Activated T-helper 1 cell treated with anti-CD3 and anti-CD28 coated beads, Interleukin-2, amount 50 U/mL, for 16 hours (primary cell): ENCODE results near the gene SCAPER.

Source experiments
- DNase-seq, 2 donors: peaks; one replicate each; pipeline ENCODE4 v3.0.0-alpha.2; 2020; ENCODE audit warnings: low read depth in 1 of 2, low spot score in 1 of 2

The SCAPER gene

DNA sequence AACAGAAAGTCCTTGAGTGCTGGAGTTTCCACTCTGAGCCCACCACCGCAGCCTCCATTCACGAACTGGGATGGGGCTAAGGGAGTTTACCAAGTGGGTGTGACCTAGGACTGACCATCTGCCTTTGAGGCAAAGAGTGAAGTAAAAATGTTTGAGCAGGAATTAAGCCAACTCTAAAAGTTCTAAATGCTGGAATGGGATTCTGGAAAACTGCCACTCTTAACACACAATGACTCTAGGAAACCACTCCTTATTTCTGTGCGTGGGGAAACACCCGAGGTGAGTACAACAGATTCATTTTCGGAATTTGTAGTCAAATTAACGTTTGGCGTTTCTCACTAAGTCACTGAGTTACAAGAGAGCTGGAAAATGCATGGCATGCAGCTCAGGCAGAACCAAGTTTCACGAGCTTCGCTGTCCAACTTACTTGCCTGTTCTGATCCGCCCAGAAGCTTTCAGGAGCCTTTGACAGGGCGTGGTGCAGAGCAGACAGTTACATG lies 537.0 kb downstream of the SCAPER start:
- no peak for DNase-seq

DNA sequence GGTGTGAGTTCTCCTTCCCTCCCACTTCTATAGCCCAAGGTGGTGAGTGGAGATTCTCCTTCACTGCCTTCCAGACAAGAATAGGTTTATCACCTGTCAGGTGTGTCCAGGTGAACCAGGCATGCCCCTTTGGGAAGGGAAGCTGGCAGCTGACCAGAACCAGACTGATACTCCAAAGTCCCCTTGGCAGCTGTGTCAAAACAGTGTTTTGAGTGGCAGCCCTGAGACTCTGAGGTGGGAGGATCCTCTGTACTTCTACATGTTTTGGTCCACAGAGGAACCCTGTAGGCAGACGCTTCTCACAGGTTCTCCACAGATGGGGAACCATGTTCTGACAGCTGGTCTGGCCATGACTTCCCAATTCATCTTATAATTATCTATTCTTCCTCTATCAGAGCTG lies 538.4 kb downstream of the SCAPER start:
- DNase-seq: no peak

DNA sequence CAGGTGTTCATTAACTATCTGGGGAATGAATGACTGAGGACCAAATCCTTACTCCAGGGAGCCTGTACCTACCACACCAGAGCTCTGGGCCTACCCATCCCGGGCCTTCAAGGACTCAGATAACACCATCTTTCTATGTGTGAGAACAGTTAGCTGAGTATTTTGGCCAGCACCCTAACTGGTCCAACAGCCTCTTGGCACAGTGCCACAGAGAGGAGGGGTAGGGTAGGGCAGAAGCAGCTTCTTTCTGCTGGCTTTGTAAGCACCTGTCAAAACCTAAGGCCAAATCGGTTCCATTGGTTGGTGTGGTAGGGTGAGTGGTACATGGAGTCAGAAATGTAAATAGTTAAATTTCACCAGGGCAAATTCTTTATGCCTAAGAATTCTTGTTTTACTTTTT lies 541.9 kb downstream of the SCAPER start:
- no peak for DNase-seq

DNA sequence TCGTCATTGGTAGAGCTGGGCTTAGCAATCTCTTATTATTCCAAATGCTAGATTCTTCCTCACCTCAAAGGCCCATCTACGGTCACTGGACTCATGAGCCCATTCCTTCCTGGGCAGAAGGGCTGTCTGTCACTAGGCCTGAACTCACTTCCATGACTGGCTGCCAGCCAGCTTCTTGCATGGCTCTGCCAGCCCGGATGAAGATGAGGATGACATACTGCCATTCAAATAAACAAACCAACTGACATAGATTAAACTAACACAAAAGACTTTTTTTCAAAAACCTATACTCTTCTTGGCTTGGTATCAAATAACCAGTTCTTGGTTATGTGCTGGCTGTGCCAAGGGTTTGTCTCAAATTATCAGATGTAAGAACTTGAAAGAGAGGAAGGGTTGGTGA lies 544.7 kb downstream of the SCAPER start:
- no peak for DNase-seq

DNA sequence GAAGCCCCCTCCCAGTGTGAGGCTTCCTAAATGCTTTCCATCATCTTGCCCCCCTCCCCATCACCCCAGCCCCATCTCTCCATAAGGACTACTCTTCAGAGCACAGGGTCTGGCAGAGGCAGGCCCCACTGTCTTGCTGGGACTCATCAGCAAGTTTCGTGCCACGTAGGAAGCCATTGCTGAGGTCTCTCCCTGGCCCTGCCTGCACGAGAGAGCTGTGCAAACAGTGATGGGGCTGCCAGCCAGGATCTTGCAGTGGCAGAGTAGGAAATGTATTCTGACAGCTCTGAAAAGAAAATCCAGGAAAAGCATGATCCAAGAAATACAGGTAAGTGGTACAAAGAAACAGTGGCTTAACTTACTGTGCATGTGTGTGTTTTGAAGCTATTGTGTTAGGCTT lies 546.0 kb downstream of the SCAPER start:
- no peak for DNase-seq

DNA sequence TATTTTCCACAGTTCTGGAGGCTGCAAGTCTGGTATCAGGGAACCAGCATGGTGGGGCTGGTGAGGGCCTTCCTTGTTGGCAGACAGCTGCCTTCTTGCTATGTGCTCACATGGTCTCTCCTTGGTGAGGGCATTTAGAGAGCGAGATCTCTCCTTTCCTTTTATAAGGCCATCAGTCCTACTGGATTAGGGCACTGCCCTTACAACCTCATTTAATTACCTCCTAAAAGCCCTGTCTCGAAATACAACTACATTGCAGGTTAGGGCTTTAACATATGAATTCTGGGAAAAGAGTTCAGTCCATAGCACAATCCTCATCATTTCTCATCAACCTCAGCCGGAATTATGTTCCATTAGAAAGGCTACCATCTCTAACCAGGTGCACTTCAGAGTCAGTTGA lies 546.7 kb downstream of the SCAPER start:
- no peak for DNase-seq

DNA sequence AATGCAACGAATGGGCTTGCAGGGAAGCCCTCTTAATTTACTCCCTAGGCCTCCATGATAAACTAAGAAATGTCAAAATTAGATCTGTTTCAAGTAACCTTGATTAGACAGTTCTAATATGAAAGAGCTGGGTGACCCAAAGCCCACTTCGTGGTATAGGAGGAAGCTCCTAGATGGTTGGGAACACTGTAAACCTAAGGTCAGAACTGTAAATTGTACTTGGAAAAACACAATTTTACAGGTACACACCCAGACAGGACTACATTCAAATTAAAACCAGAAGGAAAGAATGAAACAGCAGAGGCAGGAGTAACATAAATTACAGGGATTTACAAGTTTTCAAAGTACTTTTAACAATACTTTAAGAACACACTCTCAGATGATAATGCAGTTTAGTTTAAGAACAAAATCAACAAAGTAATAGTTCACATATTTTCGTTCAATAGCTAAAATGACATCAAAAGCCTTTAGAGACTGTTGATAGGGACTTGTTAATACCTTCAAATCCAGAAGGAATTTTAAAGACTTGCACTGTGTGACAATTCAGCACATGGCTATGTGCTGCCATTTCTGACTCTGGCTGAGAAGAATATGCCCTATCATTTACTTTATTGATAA lies 550.2 kb downstream of the SCAPER start:
- no peak for DNase-seq

DNA sequence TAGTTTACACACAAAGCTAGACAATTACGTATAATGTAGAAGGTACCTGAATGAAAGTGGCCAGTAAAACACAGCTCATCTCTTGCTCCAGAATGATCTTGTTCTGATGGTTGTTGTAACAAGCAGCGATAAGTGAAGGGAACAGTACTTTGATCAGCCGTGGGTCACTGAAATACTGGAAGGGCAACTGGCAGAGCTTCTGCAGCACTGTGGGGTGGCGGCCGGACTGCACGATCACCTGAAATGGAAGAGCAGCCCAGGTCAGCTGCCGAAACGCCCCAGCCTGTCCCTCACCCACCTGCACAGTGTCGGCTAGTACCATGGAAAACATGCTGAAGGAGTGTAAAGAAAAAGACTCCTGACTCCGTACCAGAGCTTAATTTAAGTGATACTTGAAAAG lies 551.2 kb downstream of the SCAPER start:
- DNase-seq: no peak

DNA sequence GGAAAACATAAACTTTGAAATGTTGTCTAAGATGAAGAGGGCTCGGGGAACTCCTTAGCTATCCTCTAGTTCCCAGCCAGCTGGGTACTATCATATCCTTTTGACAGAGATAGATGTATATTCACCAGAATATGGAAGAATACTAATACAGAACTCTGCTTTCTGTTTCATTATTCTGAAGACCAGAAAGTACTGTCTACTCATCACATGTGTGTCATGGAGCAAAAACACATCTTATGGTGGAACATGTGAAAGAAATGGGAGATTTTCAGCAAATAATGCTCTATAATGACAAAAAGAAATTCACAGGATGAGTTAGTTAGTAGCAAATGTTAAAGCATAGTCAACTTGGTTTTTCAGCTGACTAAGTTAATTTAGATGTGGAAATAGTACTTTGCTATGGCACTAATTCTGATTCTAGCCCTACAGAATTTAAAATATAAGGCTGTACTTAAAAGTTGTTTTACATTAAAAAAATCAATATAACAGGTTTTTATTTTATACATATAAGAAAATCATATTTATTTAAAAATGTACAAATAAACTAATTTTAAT lies 552.0 kb downstream of the SCAPER start:
- no peak for DNase-seq

DNA sequence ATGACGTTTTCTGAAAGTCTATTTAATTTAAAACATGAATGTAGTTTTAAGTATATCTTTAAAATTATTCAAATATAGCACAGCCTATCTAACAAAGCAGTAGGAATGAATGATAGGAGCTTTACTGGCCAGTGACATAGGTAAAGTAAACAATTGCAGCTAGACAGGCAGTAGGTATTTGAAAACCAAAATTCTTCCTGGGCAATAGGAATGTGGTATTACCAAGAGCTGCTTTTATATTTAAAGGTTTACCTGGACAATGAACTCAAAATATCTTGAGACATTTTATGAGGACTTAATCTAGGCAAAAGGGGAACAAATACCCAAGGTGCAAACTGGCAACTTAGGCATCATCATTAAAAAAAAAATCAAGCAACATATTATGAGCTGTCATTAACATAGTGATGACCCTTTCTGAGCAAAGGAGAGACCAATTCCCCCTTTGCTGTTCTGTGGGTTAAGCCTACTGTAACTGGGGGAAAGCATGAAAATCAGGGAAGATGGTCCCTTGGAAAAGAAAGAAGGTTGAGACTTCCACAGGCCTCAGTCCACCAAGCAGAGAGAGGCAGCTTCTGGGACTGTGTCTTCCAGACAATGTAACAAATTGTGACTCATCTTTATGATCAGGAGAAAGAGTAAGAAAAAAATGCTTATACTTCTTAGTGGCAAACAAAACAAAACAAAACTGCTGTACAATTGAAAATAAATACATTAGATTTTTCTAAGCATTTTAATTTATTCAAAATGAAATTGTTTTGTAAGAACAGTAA lies 555.7 kb downstream of the SCAPER start:
- DNase-seq: no peak

DNA sequence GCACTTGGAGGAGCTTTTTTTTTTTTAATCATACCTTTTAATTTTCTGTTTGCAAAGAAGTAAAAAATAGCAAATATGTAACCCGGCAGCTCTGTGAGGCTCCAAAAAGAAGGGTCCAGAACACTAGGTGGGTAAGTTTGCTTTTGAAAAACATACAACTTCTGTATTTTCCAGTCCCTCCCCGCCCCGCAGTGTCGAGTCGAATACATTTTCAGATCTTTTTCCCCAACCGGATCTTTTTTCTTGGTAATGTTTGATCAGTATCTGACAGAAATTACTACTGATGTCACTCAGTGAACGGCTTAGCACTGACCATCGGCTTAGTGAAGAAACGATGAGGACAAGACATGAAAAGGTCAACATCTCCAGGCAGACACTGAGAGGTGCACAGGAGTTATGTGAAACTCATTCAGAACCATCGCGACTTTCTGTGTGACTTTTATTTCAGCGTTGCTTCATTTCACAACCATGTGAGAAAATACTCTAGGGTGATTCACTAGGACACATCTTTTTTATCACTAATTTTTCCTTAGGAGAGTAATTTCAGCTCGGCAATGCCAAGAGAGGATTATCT lies 557.6 kb downstream of the SCAPER start:
- no peak for DNase-seq

DNA sequence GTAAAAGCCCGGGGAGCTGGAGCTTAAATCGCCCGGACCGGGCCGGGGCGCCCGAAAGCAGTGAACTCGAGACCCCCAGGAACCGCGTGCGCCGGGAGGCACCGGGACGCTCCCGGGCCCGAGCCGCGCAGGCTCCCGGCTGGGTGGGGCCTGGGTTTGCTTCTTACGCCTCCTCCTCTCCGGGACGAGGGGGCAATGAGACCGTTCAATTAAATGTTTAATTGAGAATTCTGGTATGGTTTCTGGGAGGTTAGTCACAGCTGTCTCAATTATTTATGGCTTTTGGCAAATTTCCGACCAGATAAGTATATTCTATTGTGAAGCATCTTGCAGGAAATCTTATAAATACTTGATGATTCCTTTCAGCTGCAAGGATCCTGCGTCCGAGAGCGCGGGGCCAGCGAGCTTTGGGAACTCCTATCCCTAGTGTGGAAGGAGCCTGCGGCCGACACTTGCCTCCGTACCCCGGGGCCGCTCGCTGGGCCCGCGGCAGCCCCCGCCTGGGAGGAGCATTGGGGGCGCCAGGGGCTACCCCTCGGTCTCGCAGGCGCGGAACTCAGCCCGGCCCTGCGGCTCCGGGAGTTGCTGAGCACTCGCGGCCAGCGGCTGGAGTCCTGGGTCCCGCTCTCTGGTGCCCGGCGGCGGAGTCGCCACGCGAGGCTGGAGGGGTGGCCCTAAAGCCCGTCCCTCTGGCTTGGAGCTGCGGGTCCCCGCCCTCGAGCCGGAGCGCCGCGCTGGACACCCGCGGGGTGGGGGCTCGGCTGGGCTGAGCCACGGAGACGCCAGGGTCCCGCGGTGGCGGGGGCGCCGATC lies 558.3 kb downstream of the SCAPER start:
- no peak for DNase-seq

DNA sequence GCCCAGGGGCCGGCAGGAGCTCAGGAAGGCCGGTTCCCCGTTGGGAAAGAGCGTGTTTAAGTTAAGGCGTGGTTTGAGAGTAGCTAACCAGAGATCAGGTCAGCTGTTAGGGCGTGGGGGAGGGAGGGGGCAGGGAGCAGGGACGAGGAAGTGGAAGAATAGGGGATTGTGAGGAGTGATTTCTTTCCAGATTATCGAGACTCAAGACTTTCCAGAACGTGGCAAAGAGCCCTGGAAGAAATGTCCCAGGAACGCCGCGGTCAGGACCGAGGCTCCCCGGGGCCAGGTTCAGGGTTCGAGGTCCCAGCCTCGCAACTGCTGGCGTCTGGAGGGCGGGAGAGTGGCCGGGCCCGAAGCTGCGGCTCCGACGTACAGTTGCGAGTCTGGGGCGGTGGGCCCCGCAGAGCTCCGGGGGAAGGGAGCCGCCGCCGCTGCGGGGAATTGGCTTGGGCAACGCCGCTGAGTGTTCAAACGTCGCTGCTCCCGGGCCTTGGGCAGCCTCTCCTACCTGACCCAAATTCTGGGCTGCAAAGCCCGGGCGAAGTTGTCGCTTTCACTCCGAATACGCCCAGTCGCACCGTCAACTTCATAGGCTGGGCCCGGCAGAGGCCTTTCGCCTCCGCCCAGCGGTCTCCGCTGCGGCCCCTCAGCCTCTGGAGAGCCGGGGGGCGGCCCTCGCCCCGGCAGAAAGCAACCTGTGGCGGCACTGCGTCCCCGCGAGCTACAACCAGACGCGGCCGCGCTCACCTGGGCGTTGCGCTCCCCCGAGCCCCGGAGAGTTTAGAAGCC lies 559.1 kb downstream of the SCAPER start:
- no peak for DNase-seq

DNA sequence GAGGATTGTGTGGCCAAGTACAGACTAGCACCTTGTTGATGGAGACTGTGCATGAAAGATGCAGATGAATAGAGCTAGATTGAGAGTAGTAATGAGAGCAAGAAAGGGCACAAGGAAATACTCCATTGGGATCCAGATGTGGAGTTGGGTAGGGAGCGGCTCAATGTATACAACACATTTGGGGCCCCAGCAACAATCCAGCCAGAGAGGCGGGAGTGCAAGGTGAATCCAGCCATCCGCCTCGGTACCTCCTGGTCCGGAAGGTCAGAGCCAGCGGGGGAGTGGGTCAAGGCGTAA lies 559.6 kb downstream of the SCAPER start:
- no peak for DNase-seq

DNA sequence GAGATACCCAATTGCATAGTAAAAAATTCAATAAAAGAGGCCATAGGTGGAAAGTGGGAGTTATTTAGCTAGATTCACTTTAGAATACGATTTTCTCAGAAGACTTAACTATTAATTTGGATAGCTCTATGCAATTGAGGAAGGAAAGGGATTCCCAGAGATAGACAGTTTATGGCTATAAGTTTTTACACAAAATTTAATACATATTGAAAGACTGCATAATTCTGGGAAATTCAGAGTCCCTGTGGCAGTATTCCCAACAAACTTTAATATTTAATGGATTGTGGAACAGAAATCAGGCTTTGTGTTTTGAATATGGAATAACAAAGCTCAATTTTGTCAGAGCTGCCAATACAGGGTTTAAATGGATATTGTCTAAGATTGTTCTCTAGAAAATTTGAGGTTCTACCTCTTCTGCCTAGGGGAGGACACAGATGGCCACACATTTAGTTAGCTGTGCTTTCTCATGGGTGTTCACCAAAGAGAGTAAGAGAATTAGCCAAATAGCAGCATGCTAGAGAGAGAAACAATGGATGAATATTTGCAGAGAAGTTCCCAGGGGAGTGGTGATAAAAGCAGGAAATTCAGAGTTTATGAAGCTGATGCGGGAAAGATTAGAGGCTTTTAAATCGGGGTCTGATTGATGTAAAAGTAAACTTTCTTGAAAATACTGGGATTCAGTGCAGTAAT lies 560.1 kb downstream of the SCAPER start:
- no peak for DNase-seq

DNA sequence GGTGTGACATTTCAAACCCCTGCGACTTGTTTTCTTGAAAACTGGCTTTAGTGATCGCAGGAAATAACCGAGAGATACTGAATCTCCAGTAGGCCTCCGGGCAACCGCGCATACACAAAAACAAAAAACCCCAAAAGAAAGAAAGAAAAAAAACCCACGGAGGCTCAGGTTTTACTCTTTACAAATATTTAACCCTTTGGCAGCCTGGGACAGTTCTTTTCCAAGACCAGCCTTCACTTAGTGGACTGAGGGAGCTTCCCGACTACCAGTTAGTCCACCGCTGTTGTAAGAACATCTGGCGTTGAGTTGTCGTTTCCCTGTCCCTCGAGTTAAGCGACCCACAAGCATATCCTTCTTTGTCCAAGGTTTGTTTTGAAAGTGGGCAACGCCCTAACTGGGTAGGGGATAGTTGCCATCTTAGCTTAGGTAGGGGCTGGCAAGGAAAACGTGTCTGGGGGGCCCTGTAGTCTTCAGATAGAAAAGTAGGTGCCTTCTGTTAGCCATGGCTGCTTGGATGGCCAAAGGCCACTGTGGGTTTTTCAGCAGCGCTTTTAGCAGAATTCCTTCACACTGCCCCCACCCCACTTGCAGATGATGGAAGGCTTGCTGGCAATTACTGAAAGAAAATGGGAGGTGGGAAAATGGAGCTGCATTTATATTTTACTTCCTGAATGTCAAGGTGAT lies 561.7 kb downstream of the SCAPER start:
- no peak for DNase-seq

DNA sequence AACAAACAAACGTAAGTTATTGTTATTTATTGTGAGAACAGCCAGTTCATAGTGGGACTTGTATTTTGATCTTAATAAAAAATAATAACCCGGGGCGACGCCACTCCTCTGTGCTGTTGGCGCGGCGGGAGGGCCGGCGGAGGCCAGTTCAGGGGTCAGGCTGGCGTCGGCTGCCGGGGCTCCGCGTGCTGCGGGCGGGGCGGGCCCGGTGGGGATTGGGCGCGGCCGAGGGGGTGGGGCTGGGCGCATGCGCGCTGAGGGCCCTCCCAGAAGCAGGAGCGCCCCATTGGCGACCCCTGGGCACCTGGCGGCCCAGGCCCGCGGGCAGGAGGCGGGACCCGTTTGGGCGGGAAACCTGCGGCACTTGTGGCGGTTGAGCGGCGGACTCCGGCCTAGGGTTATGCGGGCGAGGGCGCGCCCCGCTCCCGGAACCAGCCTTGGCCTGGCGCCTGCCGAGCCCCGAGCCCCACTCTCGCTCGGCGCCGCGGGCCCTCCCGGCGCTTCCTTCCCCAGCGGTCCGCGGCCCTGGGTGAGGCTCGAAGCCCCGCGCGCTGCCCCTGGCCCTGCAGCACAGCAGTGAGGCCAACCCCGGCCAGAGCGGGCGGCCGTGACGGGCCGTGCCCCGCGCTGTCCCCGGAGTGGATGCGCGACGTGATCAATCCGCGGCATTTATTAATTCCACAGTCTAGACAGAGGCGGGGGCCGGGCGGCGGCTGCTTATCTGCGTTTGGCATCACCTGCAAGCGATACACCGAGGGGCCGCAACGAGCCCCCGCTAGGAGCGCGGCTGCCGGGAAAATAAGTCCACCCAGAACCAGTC lies 562.5 kb downstream of the SCAPER start:
- no peak for DNase-seq

DNA sequence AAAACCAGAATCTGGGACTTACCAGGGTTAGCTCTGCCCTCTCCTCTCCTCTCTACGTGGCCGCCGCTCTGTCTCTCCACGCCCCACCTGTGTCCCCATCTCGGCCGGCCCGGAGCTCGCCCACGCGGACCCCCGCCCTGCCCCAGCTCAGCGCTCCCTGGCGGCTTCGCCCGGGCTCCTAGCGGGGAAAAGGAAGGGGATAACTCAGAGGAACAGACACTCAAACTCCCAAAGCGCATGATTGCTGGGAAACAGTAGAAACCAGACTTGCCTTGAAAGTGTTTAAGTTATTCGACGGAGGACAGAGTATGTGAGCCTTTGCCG lies 563.1 kb downstream of the SCAPER start:
- no peak for DNase-seq
